NCI-H2107 treated with DMSO at 0.1 percent for 48 hours (cell line): Measurements from ENCODE around the gene MYH7B.

ENCODE experiments used
- DNase-seq: peaks from one replicate; lab custom pipeline; 2025; ENCODE audit not compliant: unreplicated experiment; lab: John Stamatoyannopoulos, UW

Gene MYH7B

DNA sequence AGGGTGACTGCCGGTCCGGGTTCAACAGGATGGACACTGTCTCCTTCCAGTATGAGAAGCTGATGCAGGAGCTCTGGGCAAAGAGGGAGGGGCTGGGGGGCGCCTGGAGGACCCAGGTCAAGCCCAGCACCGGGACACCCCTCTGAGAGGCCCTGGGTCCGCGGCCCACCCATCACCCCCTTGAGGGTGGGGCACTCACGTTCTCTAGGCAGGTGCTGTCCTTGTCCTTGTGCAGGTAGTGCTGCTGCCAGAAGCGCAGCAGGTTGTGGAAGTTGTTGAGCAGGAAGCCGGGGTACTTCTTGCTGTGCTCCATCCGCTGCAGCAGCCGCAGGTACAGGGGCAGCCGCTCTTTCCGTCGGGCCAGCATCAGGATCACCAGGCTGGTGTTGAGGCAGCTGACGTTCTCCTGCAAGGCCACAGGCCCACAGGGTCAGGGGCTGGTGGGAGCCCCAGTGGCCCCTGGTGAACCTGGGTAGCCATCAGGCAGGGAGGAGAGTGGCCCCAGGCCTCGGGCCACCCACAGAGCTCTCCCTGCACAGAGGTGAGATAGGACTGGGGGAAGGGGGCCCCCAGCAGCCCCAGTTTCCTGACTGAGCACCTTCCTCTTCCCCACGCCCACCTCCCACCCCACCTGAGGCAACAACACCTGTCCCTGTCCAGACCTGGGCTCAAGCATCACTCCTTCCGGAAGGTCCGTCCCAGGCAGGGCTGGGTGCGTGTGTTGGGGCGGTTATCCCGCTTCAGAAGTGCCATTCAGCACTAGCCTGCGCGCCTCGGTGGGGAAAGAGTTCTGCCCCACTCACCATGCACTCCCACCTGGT lies 47.8 kb downstream of the MYH7B start:
- DNase-seq: no peak

DNA sequence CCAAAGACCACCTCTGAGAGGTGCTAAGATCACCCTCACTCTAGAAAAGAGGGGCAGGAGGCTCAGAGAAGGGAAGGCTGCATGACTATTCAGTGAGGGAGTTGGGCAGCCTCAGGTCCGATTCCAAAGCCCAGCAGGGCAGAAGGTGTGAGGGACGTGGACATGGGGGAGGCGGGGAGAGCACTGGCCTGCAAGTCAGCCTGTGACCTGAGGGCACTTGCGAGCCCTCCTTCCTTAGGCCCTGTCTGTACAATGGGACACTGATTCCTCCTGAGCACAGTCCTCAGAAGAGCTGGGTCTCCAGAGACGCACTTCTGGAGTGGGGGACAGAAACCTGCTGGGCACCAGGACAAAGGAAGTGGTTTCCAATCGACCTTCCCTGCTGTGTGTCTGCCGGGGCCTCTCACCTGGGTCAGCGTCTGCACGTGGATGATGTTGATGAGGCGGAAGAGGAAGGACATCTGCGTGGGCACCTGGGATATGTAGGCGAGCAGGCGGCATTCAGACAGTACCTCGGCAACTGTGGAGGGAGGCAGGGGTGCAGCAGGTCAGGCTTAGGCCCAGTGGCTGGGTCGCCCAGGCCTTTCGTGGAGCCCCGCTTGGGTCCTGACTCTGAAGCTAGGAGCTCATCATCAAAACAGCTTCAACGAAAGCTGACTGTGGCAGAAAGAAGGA lies 48.5 kb downstream of the MYH7B start:
- no peak for DNase-seq

DNA sequence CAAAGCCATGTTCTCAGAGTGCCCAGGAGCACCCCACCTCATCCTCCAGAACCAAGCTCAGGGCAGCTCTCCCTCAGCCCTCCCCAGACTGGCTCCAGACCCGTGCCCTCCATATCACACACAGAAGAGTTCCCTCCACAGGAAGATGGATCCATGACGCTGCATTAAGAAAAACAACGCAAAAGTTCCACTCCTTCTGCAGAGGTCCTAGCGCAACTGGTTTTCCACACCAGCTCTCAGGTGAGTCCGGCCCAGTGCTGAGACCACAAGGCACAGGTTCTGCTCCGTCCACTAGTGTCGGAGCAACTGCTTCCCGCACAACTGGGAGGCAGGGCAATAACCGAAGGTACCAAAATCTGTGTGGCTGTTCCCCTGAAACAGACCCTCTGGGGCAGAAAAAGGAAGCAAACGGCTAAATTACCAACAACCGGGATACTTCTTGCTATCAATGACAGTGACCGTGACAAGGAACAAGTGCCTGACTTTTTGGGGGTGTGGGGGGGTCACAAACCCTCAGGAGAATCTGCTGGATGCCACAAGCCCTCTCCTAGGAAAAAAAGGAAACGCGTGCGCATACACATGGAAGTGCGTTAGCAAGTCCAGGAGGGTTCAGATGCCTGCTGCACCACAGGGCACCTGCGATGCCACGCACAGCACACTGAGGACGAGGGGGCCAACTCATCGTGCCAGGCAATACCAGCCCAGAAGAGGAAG lies 49.2 kb downstream of the MYH7B start:
- DNase-seq: no peak
